MM.1S (cell line): ENCODE results near the gene PBXIP1.

Source experiments
- DNase-seq: peaks from one replicate; pipeline ENCODE4 v3.0.0-alpha.2; 2015
- H2AFZ ChIP-seq: fragments of 300-600 bp; sonication (generic); 2 replicates; pipeline ENCODE4 v1.6.0; 2016; ENCODE audit warnings: antibody characterized with exemption, low read length
- H3F3A ChIP-seq: fragments of 300-600 bp; sonication (generic); 2 replicates; pipeline ENCODE4 v1.6.1; 2016; ENCODE audit warnings: mild to moderate bottlenecking, antibody characterized with exemption, low read length, moderate library complexity, mixed read lengths; ENCODE audit not compliant: insufficient read depth
- H3K27ac ChIP-seq: fragments of 300-600 bp; sonication (generic); 2 replicates; pipeline ENCODE4 v1.5.1; 2016; ENCODE audit warnings: mild to moderate bottlenecking, low read length
- H3K27me3 ChIP-seq: fragments of 300-600 bp; sonication (generic); replicated peaks from 2 replicates; pipeline ENCODE4 v1.6.0; 2016; ENCODE audit warnings: low read length; ENCODE audit not compliant: insufficient read depth
- H3K36me3 ChIP-seq: fragments of 300-600 bp; sonication (generic); replicated peaks from 2 replicates; pipeline ENCODE4 v1.6.1; 2016; ENCODE audit warnings: mild to moderate bottlenecking, low read length, mixed read lengths; ENCODE audit not compliant: insufficient read depth
- H3K4me1 ChIP-seq: fragments of 300-600 bp; sonication (generic); 2 replicates; pipeline ENCODE4 v1.6.1; 2016; ENCODE audit warnings: low read length, mixed read lengths
- H3K4me2 ChIP-seq: fragments of 300-600 bp; sonication (generic); 2 replicates; pipeline ENCODE4 v1.6.0; 2016; ENCODE audit warnings: low read depth, low read length
- H3K4me3 ChIP-seq: fragments of 300-600 bp; sonication (generic); 2 replicates; pipeline ENCODE4 v1.5.1; 2016; ENCODE audit warnings: low read length, mixed read lengths
- H3K79me2 ChIP-seq: fragments of 300-600 bp; sonication (generic); 2 replicates; pipeline ENCODE4 v1.6.1; 2016; ENCODE audit warnings: mixed run types, low read length, mixed read lengths
- H3K9ac ChIP-seq: fragments of 300-600 bp; sonication (generic); 2 replicates; pipeline ENCODE4 v1.6.1; 2016; ENCODE audit warnings: low read length, mixed read lengths
- H3K9me2 ChIP-seq: fragments of 300-600 bp; sonication (generic); replicated peaks from 2 replicates; pipeline ENCODE4 v1.6.1; 2016; ENCODE audit warnings: mild to moderate bottlenecking, low read length, mixed read lengths; ENCODE audit not compliant: insufficient read depth
- H3K9me3 ChIP-seq: fragments of 300-600 bp; sonication (generic); replicated peaks from 2 replicates; pipeline ENCODE4 v1.6.1; 2016; ENCODE audit warnings: mild to moderate bottlenecking, low read length, mixed read lengths; ENCODE audit not compliant: insufficient read depth
- H4K20me1 ChIP-seq: fragments of 300-600 bp; sonication (generic); 2 replicates; pipeline ENCODE4 v1.6.1; 2016; ENCODE audit warnings: mild to moderate bottlenecking, low read length, moderate library complexity, mixed read lengths; ENCODE audit not compliant: insufficient read depth
- EZH2 ChIP-seq: fragments of 300-600 bp; sonication (generic); optimal IDR thresholded peaks from 2 replicates; pipeline ENCODE3; 2017; ENCODE audit warnings: low read depth, mild to moderate bottlenecking, antibody characterized with exemption, low read length, mixed read lengths
- EZH2phosphoT487 ChIP-seq: fragments of 300-600 bp; sonication (generic); IDR thresholded peaks from 2 replicates; pipeline ENCODE4 v1.6.1; 2018; ENCODE audit warnings: antibody characterized with exemption, low read length
- TF ChIP-seq, protein P1 (sequence below): fragments of 300-600 bp; sonication (generic); IDR thresholded peaks from 2 replicates; pipeline ENCODE4 v1.5.1; 2016; ENCODE audit warnings: antibody characterized with exemption, low read length, mixed read lengths

The PBXIP1 gene

DNA sequence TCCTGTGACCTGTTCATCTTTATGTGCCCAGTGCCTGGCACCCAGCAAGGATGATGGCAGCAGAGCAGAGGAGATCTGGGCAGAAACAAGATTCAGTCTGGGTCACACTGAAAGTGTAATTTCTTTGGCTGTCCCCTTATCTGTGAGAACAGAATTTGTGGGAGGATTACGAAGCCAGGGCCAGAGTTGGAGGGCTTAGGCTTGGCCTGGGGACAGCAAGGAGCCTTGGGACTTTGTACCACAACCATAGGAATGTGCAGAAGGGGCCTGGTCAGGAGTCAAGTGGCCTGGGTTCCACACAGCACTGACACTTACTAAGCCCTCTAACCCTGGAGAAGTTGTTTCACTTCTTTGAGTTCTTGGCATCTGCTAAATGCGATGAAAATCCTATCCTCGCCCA, 32.2 kb downstream of the PBXIP1 start:
- Histone ChIP-seq H4K20me1 (no peaks in the 10 kb centered on the region), H3K27ac (no peak overlapping the region), H2AFZ (no peak overlapping the region), H3K4me3 (no peak overlapping the region), H3K36me3 (no peaks in the 10 kb centered on the region; the same call in 1 of the 2 replicates), H3K4me1 (no peaks in the 10 kb centered on the region), H3F3A (no peaks in the 10 kb centered on the region), H3K9me3 (no peaks in the 10 kb centered on the region), H3K27me3 (no peaks in the 10 kb centered on the region), H3K4me2 (no peak overlapping the region), H3K9ac (no peak overlapping the region), H3K9me2 (no peaks in the 10 kb centered on the region), H3K79me2 (no peaks in the 10 kb centered on the region)
- TF ChIP-seq, protein P1, sequence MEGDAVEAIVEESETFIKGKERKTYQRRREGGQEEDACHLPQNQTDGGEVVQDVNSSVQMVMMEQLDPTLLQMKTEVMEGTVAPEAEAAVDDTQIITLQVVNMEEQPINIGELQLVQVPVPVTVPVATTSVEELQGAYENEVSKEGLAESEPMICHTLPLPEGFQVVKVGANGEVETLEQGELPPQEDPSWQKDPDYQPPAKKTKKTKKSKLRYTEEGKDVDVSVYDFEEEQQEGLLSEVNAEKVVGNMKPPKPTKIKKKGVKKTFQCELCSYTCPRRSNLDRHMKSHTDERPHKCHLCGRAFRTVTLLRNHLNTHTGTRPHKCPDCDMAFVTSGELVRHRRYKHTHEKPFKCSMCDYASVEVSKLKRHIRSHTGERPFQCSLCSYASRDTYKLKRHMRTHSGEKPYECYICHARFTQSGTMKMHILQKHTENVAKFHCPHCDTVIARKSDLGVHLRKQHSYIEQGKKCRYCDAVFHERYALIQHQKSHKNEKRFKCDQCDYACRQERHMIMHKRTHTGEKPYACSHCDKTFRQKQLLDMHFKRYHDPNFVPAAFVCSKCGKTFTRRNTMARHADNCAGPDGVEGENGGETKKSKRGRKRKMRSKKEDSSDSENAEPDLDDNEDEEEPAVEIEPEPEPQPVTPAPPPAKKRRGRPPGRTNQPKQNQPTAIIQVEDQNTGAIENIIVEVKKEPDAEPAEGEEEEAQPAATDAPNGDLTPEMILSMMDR, result no peak
- no peak for TF ChIP-seq EZH2
- DNase-seq, result no peak

DNA sequence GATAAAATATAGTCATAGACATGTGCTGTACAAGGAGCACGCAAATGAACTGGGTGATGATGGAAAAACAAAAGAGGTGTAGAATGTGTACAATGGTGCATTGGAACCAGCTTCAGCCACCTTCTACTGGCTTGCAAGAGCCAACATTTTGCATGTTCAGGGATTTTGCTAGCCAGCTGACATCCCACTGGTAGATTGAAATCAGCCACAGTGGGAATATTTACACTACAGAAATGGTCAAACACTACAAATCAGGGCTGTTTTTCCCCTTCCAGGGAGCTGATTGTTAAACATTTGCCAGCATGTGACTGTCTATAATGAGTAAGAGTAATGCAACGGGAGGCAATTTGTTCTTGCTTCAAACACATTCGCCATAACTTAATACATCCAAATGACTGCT, 42.6 kb downstream of the PBXIP1 start:
- no peaks in the 10 kb centered on the region for H3K36me3 ChIP-seq
- H3K9ac ChIP-seq, result no peak overlapping the region
- DNase-seq, result no peak
- no peaks in the 10 kb centered on the region for H3K9me2 ChIP-seq
- no peaks in the 10 kb centered on the region for H3K79me2 ChIP-seq
- H3K9me3 ChIP-seq, result no peaks in the 10 kb centered on the region
- no peaks in the 10 kb centered on the region for H3K4me1 ChIP-seq
- H3K4me2 ChIP-seq, result no peak overlapping the region
- H3K27me3 ChIP-seq, result no peaks in the 10 kb centered on the region
- no peak overlapping the region for H2AFZ ChIP-seq
- H3F3A ChIP-seq, result no peaks in the 10 kb centered on the region
- no peaks in the 10 kb centered on the region for H4K20me1 ChIP-seq
- no peak overlapping the region for H3K27ac ChIP-seq
- H3K4me3 ChIP-seq, result no peak overlapping the region
- TF ChIP-seq, protein P1, result no peak
- no peak for TF ChIP-seq EZH2
- TF ChIP-seq EZH2phosphoT487, result no peak

DNA sequence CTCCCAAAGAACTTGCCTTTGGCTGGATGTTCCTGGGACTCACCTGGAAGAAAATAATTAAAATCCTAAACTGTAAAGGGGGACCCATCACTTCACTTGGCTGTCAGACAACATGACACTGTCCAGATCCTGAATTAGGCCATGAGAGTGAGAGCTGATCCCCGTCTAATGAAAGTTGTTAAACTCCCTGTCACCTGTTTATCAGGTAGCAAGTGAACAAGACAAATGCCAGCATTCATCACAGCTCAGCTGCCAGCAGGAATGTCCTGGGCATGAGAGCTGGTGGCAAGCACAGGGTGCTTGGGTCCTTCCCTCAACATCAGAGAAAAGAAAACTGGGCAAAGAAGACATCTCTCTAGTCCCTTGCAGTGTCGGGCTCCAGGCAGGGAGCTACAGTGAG, 43.1 kb downstream of the PBXIP1 start:
- no peaks in the 10 kb centered on the region for H3K27me3 ChIP-seq
- H3K4me2 ChIP-seq, result no peak overlapping the region
- no peaks in the 10 kb centered on the region for H3K9me3 ChIP-seq
- no peak overlapping the region for H3K4me3 ChIP-seq
- H2AFZ ChIP-seq, result no peak overlapping the region
- no peaks in the 10 kb centered on the region for H3K4me1 ChIP-seq
- no peaks in the 10 kb centered on the region for H4K20me1 ChIP-seq
- no peak overlapping the region for H3K9ac ChIP-seq
- no peaks in the 10 kb centered on the region for H3K36me3 ChIP-seq
- H3K79me2 ChIP-seq, result no peaks in the 10 kb centered on the region
- TF ChIP-seq EZH2phosphoT487 (no peak), EZH2 (no peak)
- TF ChIP-seq, protein P1, result no peak
- no peak overlapping the region for H3K27ac ChIP-seq
- H3F3A ChIP-seq, result no peaks in the 10 kb centered on the region
- no peaks in the 10 kb centered on the region for H3K9me2 ChIP-seq
- no peak for DNase-seq
